Heart left ventricle (tissue), 13 donors: ENCODE results near the gene PP2D1.

Experiments used
- POLR2A ChIP-seq, 2 donors: fragments of 450-650 bp; IDR thresholded peaks; one replicate each; pipeline ENCODE4 v1.6.1; 2017; ENCODE audit warnings: antibody characterized with exemption in 2 of 2, mild to moderate bottlenecking in 2 of 2, moderate library complexity in 2 of 2
- TF ChIP-seq, protein P1 (sequence below), 12 donors: fragments of 200-600 bp; sonication (generic) in 4 of 12; IDR thresholded peaks; one replicate each; pipeline versions ENCODE4 v1.5.0 to v1.8.0; 2018 to 2022; ENCODE audit warnings: antibody characterized with exemption in 12 of 12, mild to moderate bottlenecking in 5 of 12
- donor health status: ischemic (EF 13 %, LVEDD 7.1; RV severe dilation, severe dysfunction).
- donor health status: DM: no; HTN: yes; CAD: no.
- donor health status: DM: no; HTN: no; CAD: no.
- donor health status: ischemic (EF 25% LVEDD 6.9; RV normal size, moderate dysfunction).
- donor health status: ischemic (EF 25% LVEDD 5.7; RV mildly dilated, moderate dysfunction).
- donor health status: ischemic (EF 35%, LVEDD 5.7; RV mildly dilated, moderate dysfunction).
- donor health status: nonischemic (EF 11% LVEDD 7.7; RV severe dilation, severe dysfunction).
- donor health status: DM: yes; HTN: yes; CAD: no.
- donor health status: PGD.
- donor health status: ischemic (EF 29% LVEDD 5.4; RV normal size, mild dysfunction).
- donor health status: nonischemic (EF 23%, LVEDD 6.1; RV moderate dilation, normal function).

DNA sequence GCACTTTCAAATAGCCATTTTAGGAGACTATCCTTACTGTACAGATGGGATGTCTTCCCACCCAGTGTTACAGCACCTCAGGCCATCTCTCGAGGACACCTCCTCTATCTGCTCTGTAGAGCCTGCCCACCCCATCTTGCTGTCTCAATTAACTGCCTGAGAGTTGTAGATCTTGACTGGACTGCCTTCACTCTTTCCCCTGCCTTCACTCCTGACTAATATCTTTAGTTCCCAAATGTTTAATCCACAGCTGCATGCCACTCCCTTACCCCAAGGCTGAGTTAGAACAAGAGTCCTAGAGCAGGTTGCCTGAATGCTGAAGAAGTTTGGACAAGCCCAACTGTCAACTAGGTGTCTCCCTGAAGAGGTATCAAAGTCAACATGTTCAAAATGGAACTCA is 1.3 kb upstream of the PP2D1 start:
- TF ChIP-seq, protein P1, sequence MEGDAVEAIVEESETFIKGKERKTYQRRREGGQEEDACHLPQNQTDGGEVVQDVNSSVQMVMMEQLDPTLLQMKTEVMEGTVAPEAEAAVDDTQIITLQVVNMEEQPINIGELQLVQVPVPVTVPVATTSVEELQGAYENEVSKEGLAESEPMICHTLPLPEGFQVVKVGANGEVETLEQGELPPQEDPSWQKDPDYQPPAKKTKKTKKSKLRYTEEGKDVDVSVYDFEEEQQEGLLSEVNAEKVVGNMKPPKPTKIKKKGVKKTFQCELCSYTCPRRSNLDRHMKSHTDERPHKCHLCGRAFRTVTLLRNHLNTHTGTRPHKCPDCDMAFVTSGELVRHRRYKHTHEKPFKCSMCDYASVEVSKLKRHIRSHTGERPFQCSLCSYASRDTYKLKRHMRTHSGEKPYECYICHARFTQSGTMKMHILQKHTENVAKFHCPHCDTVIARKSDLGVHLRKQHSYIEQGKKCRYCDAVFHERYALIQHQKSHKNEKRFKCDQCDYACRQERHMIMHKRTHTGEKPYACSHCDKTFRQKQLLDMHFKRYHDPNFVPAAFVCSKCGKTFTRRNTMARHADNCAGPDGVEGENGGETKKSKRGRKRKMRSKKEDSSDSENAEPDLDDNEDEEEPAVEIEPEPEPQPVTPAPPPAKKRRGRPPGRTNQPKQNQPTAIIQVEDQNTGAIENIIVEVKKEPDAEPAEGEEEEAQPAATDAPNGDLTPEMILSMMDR (IDR thresholded peaks at IDR 0.05) = no peak
- no peak for TF ChIP-seq POLR2A (IDR thresholded peaks at IDR 0.05)
